Measurements from ENCODE around the gene ALDH1B1.

Gene ALDH1B1

DNA sequence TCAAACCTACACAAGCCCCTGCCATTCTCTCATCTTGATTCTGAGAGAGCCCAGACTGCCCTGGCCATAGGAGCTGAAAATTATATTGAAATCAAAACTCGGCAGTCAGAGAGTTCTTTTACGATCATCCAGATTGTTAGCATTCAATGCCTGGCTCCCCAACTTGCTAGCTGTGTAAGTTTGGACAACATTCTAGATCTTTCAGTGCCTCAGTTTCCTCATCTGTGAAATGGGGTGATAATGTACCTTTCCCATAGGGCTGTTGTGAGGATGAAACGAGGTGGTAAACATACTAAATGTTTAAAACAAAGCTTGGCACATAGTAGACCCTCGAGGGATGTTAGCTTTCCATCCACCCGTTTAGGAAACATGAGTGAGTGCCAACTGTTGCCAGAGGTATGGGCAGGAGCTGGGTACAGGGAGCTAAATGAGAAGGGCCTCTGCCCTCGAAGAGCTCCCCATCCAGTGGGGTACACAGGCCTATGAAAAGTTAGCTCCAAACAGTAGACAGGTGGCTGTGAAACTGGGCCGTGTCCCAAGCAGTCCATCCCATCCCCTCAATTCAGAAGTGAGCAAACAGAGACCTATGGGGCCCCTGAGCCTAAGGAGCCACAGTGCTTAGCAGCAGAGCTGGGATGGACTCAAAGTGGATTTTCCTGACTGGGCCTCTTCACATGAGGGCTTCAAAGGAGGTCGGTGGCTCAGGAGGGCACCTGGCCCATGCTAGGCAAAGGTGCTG is 49.0 kb downstream of the ALDH1B1 start:
- in situ Hi-C loops (cut with HindIII; ENCODE audit: low sequenced_read_pairs): no loop called here
- no peak overlapping the region for H3K4me3 ChIP-seq (ENCODE audit: low read depth, low read length)
- DNase-seq (ENCODE audit: low read depth): no peak
- TF ChIP-seq, protein P1, sequence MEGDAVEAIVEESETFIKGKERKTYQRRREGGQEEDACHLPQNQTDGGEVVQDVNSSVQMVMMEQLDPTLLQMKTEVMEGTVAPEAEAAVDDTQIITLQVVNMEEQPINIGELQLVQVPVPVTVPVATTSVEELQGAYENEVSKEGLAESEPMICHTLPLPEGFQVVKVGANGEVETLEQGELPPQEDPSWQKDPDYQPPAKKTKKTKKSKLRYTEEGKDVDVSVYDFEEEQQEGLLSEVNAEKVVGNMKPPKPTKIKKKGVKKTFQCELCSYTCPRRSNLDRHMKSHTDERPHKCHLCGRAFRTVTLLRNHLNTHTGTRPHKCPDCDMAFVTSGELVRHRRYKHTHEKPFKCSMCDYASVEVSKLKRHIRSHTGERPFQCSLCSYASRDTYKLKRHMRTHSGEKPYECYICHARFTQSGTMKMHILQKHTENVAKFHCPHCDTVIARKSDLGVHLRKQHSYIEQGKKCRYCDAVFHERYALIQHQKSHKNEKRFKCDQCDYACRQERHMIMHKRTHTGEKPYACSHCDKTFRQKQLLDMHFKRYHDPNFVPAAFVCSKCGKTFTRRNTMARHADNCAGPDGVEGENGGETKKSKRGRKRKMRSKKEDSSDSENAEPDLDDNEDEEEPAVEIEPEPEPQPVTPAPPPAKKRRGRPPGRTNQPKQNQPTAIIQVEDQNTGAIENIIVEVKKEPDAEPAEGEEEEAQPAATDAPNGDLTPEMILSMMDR (IDR thresholded peaks at IDR 0.05; ENCODE audit: low read depth, low read length, missing control alignments): no peak

- TF ChIP-seq, protein P1 (IDR thresholded peaks at IDR 0.05; ENCODE audit: low read depth, low read length, missing control alignments): no peak
- no peak overlapping the region for H3K4me3 ChIP-seq (ENCODE audit: low read depth, low read length)
- DNase-seq (ENCODE audit: low read depth): no peak
- in situ Hi-C loops (cut with HindIII; ENCODE audit: low sequenced_read_pairs): no loop called here
Observed at GRCh38 chr9:38442473-38443096, 50.1 kb downstream of the ALDH1B1 start.

DNA sequence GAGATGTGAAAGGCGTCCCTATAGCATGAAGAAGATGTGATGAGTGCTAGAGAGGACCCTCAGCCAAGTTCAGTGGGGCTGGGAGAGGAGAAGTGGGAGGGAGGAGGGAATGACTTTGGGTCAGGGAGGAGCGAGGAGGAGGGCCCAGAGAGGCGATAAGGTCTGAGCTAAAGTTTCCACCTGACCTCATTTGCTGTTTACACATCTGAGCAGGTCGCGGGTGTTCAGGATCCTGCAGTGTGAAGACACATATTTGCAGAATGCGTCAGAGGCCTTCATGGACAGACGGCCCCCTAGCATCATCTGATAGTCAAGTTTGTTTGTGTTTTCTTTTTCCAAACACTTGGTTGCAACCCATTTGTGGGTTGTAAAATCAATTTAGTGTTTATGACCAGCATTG is 50.7 kb downstream of the ALDH1B1 start:
- TF ChIP-seq, protein P1 (IDR thresholded peaks at IDR 0.05; ENCODE audit: low read depth, low read length, missing control alignments): no peak
- in situ Hi-C loops (cut with HindIII; ENCODE audit: low sequenced_read_pairs): no loop called here
- H3K4me3 ChIP-seq (ENCODE audit: low read depth, low read length): no peak overlapping the region
- no peak for DNase-seq (ENCODE audit: low read depth)

DNA sequence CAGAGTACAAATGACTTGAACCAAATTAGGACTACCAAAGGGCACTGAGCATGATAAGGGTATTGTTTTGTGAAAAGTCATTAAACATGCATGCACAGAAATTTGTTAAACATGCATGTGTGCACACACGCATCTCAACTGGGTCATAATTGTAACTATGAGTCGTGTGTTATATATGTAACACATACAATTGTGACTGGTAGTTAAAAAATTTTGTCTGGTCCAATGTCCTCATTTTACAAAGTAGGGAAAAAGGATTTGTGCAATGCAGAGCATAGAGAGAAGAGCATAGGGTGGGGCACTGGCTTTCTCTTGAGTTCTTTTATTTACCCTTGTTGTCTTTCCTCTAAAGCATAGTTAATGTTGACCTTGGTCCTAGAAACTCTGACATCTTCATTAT is 51.1 kb downstream of the ALDH1B1 start:
- TF ChIP-seq, protein P1 (IDR thresholded peaks at IDR 0.05; ENCODE audit: low read depth, low read length, missing control alignments): no peak
- in situ Hi-C loops (cut with HindIII; ENCODE audit: low sequenced_read_pairs): no loop called here
- no peak overlapping the region for H3K4me3 ChIP-seq (ENCODE audit: low read depth, low read length)
- no peak for DNase-seq (ENCODE audit: low read depth)

DNA sequence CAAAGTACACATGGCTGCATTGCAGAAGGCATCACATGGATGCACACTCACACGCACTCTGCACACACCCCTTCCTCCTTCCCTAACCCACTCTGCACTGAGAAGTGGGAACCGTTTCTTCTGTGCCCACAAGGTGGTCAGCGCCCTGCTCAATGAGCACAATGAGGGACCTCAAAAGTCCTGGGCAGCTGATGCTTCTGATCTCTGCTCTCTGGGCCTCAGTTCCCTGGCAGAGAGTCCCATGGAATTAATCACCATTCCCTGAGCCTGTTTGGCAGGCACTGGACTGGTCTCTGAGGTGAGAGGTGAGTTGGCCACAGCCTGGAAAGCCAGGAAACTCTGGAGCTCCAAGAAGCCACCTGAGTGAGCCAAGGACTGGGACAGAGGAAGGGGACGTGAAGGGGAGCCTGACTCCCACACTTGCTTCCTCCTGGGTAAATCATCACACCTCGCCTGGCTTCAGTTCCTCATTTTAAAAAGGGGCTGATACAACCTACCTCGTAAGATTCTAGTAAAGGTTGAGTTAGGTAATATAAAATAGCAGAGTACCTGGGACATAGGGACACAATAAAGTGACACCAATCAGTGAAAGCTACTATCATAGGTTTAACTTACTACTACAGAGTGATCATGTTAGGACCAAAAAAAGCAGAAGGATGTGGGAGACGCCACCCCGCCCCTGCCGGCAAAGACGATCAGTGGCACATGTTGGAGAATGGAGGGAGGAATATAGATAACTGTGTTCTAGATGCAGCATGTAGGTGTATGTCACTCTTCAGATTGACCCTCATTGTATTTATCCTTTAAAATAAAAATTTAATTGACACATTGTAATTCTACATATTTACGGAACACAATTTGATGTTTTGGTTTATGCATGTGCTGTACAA is 52.9 kb downstream of the ALDH1B1 start:
- in situ Hi-C loops (cut with HindIII; ENCODE audit: low sequenced_read_pairs): no loop called here
- H3K4me3 ChIP-seq (ENCODE audit: low read depth, low read length): no peak overlapping the region

GRCh38 chr9:38447703-38448102 is 55.2 kb downstream of the ALDH1B1 start:
- no peak overlapping the region for H3K4me3 ChIP-seq (ENCODE audit: low read depth, low read length)
- TF ChIP-seq, protein P1 (IDR thresholded peaks at IDR 0.05; ENCODE audit: low read depth, low read length, missing control alignments): no peak
- no peak for DNase-seq (ENCODE audit: low read depth)
- in situ Hi-C loops (cut with HindIII; ENCODE audit: low sequenced_read_pairs): no loop called here

More for the DNA sequence above, 52.9 kb downstream of the ALDH1B1 start:
- no peak for DNase-seq (ENCODE audit: low read depth)
- TF ChIP-seq, protein P1 (IDR thresholded peaks at IDR 0.05; ENCODE audit: low read depth, low read length, missing control alignments): no peak
